HepG2 (cell line): ENCODE data around the gene SNPH. TPM values are rescaled to one million over a fixed set of nuclear protein-coding genes. Genes with fewer than 3 reads are reported as not detected.

Source experiments
- AFF4 ChIP-seq: sonication (generic); formaldehyde crosslinking; IDR thresholded peaks from 2 replicates; pipeline ENCODE4 v1.4.0; 2020; ENCODE audit warnings: missing genetic modification reagents
- CBFB ChIP-seq: sonication (generic); formaldehyde crosslinking; IDR thresholded peaks from 2 replicates; pipeline ENCODE4 v1.4.0; 2020; ENCODE audit warnings: missing genetic modification reagents
- CREM ChIP-seq, 2 experiments: sonication (generic) in 1 of 2; formaldehyde crosslinking in 1 of 2; IDR thresholded peaks; 2 replicates each; pipeline versions ENCODE4 v1.4.0 to v1.6.1; 2016 to 2020; ENCODE audit warnings: antibody characterized with exemption in 1 of 2, mild to moderate bottlenecking in 1 of 2, missing genetic modification reagents in 1 of 2
- KLF9 ChIP-seq: IDR thresholded peaks from 2 replicates; pipeline ENCODE4 v1.6.1; 2016; ENCODE audit warnings: low read depth
- PRMT3 ChIP-seq: sonication (generic); formaldehyde crosslinking; IDR thresholded peaks from 2 replicates; pipeline ENCODE4 v1.8.1; 2022; ENCODE audit warnings: low read depth, mild to moderate bottlenecking, moderate library complexity, missing genetic modification reagents, borderline replicate concordance
- RAD21 ChIP-seq: fragments of 450-650 bp; formaldehyde crosslinking; IDR thresholded peaks from 2 replicates; pipeline ENCODE4 v1.5.0; 2020; ENCODE audit warnings: mild to moderate bottlenecking
- RXRB ChIP-seq: IDR thresholded peaks from 2 replicates; pipeline ENCODE4 v1.6.1; 2016; ENCODE audit warnings: borderline replicate concordance, missing genetic modification reagents, missing compliant biosample characterization
- SAFB2 ChIP-seq: sonication (generic); formaldehyde crosslinking; IDR thresholded peaks from 2 replicates; pipeline ENCODE4 v1.5.1; 2020; ENCODE audit warnings: missing genetic modification reagents, low read depth, mild to moderate bottlenecking, borderline replicate concordance
- SCMH1 ChIP-seq: sonication (generic); formaldehyde crosslinking; IDR thresholded peaks from 2 replicates; pipeline ENCODE4 v1.9.0; 2021; ENCODE audit warnings: missing genetic modification reagents, mild to moderate bottlenecking, borderline replicate concordance
- SKI ChIP-seq: fragments of 450-650 bp; IDR thresholded peaks from one replicate; pipeline ENCODE4 v1.6.1; 2018; ENCODE audit warnings: mild to moderate bottlenecking; ENCODE audit not compliant: partially characterized antibody
- TAF1 ChIP-seq: sonication (generic); formaldehyde crosslinking; IDR thresholded peaks from 2 replicates; pipeline ENCODE4 v1.4.0; 2020; ENCODE audit warnings: missing genetic modification reagents
- TMF1 ChIP-seq: sonication (generic); formaldehyde crosslinking; IDR thresholded peaks from 2 replicates; pipeline ENCODE4 v1.8.1; 2022; ENCODE audit warnings: low read depth, missing genetic modification reagents
- ZBTB10 ChIP-seq: sonication (generic); formaldehyde crosslinking; IDR thresholded peaks from 2 replicates; pipeline ENCODE4 v1.4.0; 2020; ENCODE audit warnings: missing genetic modification reagents, borderline replicate concordance
- ZMAT5 ChIP-seq: sonication (generic); formaldehyde crosslinking; IDR thresholded peaks from 2 replicates; pipeline ENCODE4 v1.5.0; 2020; ENCODE audit warnings: mild to moderate bottlenecking, low read depth, missing genetic modification reagents, borderline replicate concordance
- ZNF33B ChIP-seq: sonication (generic); formaldehyde crosslinking; IDR thresholded peaks from 2 replicates; pipeline ENCODE4 v1.5.1; 2020; ENCODE audit warnings: mild to moderate bottlenecking, missing genetic modification reagents
- polyA plus RNA-seq, 8 experiments: library from polyadenylated mRNA; depleted of rRNA in 3 of 8; stranded (reverse) in 7 of 8; unstranded in 1 of 8; fragments of >200 nt; fragmentation: Illumina TruSeq in 4 of 8; extraction: Trizol in 4 of 8; gene quantifications; 2 replicates each; pipeline versions ENCODE4 v1.2.1 to v1.2.3, GENCODE V29; 2011 to 2016; ENCODE audit warnings: low read depth in 4 of 8, missing spikeins in 1 of 8, mixed read lengths in 1 of 8; ENCODE audit not compliant: insufficient read depth in 1 of 8
- total RNA-seq, 5 experiments: library from RNA; depleted of rRNA; stranded (reverse); fragments of >200 nt; fragmentation: Illumina TruSeq; extraction: Trizol; gene quantifications; 2 replicates each; pipeline ENCODE4 v1.2.3, GENCODE V29; 2016; ENCODE audit warnings: low read depth in 1 of 5
- TF ChIP-seq, protein P1 (sequence below): sonication (generic); formaldehyde crosslinking; conservative IDR thresholded peaks from 2 replicates; pipeline ENCODE4 v1.8.0; 2022; ENCODE audit warnings: low read depth, missing genetic modification reagents
- TF ChIP-seq, protein P2 (sequence below): sonication (generic); formaldehyde crosslinking; conservative IDR thresholded peaks from 2 replicates; pipeline ENCODE4 v1.4.0; 2020; ENCODE audit warnings: missing genetic modification reagents
- TF ChIP-seq, protein P3 (sequence below): sonication (generic); formaldehyde crosslinking; IDR thresholded peaks from 2 replicates; pipeline ENCODE4 v1.5.0; 2020; ENCODE audit warnings: missing genetic modification reagents

SNPH gene
- total and polyA plus RNA-seq, 2 of the 13 experiments (the other 11 are each of a cell fraction or from before 2014, with no cell fraction given): 0.09 TPM; not detected in 1

- TF ChIP-seq CREM (IDR thresholded peaks at IDR 0.05) (no peak), CREM (CRISPR knock-in tag; IDR thresholded peaks at IDR 0.05) (no peak), SAFB2 (CRISPR knock-in tag) (no peak), ZMAT5 (CRISPR knock-in tag) (no peak), CBFB (CRISPR knock-in tag) (no peak), ZBTB10 (CRISPR knock-in tag) (no peak), KLF9 (no peak), RAD21 (CRISPR knock-in tag) (no peak), AFF4 (no peak), TAF1 (no peak), SKI (no peak), PRMT3 (CRISPR knock-in tag) (no peak), ZNF33B (CRISPR knock-in tag) (0 out of 2 replicates have a peak, but pooled peaks have one; percentile 23), SCMH1 (CRISPR knock-in tag) (no peak), TMF1 (CRISPR knock-in tag) (no peak), RXRB (no peak)
- TF ChIP-seq, protein P1, sequence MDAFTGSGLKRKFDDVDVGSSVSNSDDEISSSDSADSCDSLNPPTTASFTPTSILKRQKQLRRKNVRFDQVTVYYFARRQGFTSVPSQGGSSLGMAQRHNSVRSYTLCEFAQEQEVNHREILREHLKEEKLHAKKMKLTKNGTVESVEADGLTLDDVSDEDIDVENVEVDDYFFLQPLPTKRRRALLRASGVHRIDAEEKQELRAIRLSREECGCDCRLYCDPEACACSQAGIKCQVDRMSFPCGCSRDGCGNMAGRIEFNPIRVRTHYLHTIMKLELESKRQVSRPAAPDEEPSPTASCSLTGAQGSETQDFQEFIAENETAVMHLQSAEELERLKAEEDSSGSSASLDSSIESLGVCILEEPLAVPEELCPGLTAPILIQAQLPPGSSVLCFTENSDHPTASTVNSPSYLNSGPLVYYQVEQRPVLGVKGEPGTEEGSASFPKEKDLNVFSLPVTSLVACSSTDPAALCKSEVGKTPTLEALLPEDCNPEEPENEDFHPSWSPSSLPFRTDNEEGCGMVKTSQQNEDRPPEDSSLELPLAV (CRISPR knock-in tag): no peak
- TF ChIP-seq, protein P2, sequence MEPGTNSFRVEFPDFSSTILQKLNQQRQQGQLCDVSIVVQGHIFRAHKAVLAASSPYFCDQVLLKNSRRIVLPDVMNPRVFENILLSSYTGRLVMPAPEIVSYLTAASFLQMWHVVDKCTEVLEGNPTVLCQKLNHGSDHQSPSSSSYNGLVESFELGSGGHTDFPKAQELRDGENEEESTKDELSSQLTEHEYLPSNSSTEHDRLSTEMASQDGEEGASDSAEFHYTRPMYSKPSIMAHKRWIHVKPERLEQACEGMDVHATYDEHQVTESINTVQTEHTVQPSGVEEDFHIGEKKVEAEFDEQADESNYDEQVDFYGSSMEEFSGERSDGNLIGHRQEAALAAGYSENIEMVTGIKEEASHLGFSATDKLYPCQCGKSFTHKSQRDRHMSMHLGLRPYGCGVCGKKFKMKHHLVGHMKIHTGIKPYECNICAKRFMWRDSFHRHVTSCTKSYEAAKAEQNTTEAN: no peak
- TF ChIP-seq, protein P3, sequence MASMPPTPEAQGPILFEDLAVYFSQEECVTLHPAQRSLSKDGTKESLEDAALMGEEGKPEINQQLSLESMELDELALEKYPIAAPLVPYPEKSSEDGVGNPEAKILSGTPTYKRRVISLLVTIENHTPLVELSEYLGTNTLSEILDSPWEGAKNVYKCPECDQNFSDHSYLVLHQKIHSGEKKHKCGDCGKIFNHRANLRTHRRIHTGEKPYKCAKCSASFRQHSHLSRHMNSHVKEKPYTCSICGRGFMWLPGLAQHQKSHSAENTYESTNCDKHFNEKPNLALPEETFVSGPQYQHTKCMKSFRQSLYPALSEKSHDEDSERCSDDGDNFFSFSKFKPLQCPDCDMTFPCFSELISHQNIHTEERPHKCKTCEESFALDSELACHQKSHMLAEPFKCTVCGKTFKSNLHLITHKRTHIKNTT (CRISPR knock-in tag): no peak
Measured at GRCh38 chr20:1327241-1327653, 61.2 kb downstream of the SNPH start (continued).
